HG02870 (cell line): ENCODE data around the gene TMEM14B.
"Not testable (repeated sequence)": the region's sequence is repeated elsewhere in the genome, so short reads cannot be mapped to it uniquely, and the experiment has no call there.

Experiments
- ATAC-seq: cut with Tn5 transposase; IDR thresholded peaks from one replicate; pipeline ENCODE4 v1.9.1; 2021; ENCODE audit warnings: mild to moderate bottlenecking, moderate library complexity; ENCODE audit not compliant: unreplicated experiment

The TMEM14B gene

DNA sequence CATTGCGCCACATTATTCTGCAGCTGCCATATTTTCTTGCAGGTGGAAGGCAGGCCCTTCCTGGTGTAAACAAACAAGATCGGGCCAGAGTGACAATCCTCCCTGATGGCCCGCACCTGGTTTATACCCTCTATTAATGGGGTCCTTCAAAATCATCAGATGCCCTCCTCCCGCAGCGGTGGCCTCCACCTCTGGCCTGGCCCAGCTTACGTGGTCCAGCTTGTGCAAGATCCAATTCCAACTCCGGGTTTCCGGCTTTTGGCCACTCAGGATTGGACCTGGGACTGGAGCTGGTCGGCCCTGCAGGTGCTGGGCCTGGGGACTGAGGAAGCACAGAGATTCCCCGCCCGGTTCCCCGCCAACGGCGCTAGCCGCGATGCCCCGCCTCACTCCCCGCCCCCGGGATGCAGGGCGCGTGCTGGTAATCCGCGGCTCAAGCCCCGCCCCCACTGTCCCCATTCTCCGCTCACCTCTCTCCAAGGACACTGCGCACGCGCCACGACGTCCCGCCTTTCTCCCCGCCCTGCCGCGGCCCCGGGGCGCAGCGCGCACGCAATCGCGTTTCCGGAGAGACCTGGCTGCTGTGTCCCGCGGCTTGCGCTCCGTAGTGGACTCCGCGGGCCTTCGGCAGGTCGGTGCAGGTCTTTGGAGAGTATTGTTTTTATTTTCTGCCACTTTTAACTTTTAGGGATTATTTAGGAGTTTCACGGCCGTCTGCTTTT, at the start of gene TMEM14B:
TMEM14B (plus strand) TSS at position 555 of the 722 bp plus-strand sequence. CDS start 1,441 bp downstream, outside the sequence.
- peak; percentile 95 for ATAC-seq

DNA sequence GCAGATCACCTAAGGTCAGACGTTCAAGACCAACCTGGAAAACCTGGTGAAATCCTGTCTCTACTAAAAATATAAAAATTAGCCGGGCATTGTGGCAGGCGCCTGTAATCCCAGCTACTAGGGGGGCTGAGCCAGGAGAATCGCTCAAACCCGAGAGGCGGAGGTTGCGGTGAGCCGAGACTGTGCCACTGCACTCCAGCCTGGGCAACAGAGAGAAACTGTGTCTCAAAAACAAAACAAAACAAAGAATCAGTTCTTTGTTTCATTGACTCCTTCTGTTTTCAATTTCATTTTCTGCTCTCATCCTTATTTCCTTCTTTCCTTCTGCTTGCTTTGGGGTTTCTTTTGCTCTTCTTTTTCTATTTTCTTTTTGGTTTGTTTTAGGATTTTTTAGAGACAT, 33.6 kb upstream of the TMEM14B start:
- no peak for ATAC-seq

DNA sequence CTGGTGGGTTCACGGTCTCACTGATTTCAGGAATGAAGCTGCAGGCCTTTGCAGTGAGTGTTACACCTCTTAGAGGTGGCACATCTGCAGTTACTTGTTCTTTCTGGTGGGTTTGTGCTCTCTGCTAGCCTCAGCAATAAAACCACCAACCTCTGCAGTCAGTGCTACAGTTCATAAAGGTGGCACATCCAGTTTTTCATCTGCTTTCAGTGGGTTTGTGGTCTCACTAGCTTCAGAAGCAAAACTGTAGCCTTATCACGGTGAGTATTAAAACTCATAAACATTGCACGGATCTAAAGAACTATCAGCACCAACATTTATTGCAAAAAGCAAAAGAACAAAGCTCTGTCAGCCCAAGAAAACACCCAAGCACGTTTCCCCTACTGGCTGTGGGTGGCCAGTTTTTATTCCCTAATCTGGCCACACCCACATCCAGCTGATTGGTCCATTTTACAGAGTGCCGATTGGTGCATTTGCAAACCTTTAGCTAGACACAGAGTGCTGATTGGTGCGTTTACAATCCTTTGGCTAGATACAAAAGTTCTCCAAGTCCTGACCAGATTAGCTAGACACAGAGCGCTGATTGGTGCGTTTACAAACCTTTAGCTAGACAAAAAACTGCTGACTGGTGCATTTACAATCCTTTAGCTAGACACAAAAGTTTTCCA, 28.2 kb upstream of the TMEM14B start:
- no peak for ATAC-seq

DNA sequence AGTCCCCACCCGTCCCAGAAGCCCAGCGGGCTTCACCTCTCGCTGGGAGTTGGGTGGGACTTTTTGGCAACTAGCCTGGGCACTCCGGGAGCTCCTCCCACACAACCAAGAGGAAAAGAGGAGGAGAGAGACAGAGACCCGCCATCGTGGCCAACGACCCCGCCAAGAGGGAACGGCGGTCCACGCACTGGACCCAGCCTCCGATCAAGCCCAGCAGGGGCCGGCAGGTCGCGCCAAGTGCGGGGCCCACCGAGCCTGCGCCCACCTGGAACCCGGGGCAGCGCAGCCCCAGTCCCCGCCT, 27.7 kb upstream of the TMEM14B start:
- no peak for ATAC-seq

- ATAC-seq = no peak
Measured at GRCh38 chr6:10720265-10720959, 27.2 kb upstream of the TMEM14B start.

DNA sequence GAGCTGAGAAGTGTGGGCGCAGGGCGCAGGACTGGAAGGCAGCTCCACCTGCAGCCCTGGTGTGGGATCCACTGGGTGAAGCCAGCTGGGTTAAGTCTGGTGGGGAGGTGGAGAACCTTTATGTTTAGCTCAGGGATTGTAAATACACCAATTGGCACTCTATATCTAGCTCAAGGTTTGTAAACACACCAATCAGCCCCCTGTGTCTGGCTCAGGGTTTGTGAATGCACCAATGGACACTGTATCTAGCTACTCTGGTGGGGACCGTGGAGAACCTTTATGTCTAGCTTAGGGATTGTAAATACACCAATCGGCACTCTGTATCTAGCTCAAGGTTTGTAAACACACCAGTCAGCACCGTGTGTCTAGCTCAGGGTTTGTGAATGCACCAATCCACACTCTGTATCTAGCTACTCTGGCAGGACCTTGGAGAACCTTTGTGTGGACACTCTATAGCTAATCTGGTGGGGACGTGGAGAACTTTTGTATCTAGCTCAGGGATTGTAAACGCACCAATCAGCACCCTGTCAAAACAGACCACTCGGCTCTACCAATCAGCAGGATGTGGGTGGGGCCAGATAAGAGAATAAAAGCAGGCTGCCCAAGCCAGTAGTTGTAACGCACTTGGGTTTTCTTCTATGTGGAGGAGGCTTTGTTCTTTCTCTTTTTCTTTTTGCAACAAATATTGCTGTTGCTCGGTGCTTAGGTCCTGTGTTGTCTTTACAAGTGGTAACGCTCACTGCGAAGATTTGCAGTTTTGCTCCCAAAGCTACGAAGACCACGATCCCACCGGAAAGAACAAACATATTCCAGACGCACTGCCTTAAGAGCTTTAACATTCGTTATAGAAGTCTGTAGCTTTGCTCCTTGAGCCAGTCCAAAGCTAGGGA, 26.4 kb upstream of the TMEM14B start:
- not testable (repeated sequence) for ATAC-seq

DNA sequence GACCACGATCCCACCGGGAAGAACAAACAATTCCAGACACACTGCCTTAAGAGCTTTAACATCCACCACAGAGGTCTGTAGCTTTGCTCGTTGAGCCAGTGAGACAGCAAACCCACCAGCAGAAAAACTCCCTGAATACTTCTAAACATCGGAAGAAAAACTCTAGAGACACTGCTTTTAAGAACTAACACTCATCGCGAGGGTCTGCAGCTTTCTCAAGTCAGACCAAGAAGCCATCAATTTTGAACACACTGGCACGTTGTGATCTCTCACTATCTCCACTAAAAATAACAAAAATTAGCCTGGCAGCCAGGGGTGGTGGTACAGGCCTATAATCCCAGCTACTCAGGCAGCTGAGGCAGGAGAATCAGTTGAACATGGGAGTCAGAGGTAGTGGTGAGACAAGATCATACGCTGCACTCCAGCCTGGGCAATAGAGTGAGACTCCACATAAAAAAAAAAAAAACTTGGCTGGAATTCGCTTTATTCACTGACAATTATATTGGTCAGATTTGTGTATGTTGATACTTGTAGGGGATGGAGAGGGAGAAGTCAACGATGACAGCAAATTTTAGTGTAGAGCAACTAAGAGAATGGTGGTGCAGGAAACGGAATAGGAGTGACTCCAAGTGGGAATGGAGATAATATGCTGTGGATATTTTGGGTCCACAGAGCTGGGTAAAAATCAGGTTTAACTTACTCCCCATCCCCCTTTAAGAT, 25.6 kb upstream of the TMEM14B start:
- no peak for ATAC-seq

GRCh38 chr6:10722570-10722819, 25.1 kb upstream of the TMEM14B start:
- no peak for ATAC-seq

GRCh38 chr6:10722820-10723566, 24.6 kb upstream of the TMEM14B start, which contains the start of gene TMEM14C:
Gene TMEM14C (plus strand): TSS chr6:10723070. CDS start chr6:10724614, 1,544 bp downstream.
- peak; percentile 99 for ATAC-seq

- no peak for ATAC-seq
Measured at GRCh38 chr6:10723567-10723881, 24.1 kb upstream of the TMEM14B start.

DNA sequence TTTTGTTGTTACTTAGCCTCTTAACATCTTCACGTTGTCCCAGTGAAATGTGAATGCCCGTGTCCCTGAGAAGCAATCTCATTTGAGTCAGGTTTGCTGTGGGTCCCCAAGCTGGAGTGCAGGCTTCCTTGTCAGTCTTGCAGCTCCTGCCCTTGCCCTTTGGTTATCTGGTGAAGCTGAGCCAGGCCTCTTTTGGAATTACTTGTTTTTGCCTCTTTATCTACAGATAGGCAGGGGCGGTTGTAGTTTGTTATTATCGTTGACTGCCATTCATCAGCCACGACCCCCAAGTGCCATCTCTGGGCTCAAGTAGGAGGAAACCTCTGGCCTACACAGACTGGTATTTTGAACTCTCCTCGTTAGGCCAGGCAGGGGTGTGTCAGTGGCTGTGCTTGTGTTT, 22.6 kb upstream of the TMEM14B start:
- ATAC-seq = no peak

DNA sequence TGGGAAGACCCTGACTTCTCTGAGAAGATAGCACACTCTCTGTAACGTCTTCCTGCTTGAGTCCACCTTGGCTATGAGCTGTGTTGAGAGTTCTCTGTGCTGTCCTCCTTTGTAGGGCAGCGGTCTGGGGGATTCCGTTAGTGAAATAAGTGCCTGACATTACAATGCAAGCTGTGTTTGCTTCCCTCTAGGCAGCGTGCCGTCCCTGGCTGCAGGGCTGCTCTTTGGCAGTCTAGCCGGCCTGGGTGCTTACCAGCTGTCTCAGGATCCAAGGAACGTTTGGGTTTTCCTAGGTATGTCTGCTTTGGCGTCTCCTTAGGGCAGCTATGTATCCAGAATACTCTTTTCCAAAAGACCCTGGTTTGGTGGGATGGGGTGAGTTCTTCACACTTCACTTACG, 21.9 kb upstream of the TMEM14B start:
- no peak for ATAC-seq

- ATAC-seq = no peak
Measured at GRCh38 chr6:10730254-10730653, 17.4 kb upstream of the TMEM14B start.

DNA sequence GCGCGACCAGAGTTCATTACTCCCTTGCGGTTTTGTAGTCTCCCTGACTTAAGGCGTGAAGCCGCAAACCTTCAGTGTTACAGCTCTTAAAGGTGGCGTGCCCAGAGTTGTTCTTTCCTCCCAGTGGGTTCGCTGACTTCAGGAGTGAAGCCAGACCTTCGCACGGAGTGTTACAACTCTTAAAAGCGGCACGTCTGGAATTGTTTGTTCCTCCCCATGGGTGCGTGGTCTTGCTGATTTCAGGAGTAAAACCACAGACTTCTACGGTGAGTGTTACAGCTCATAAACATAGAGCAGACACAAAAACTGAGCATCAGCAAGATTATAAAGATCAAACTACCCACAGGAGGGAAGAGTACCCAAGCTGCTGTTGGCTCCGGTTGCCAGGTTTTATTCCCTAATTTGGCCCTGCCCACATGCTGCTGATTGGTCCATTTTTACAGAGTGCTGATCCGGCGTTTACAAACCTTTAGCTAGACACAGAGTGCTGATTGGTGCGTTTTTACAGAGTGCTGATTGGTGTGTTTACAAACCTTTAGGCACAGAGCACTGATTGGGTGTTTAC, 14.4 kb upstream of the TMEM14B start:
- ATAC-seq = no peak

- no peak for ATAC-seq
Measured at GRCh38 chr6:10733863-10734262, 13.7 kb upstream of the TMEM14B start.

GRCh38 chr6:10736731-10737130, 10.9 kb upstream of the TMEM14B start:
- ATAC-seq = no peak

- ATAC-seq = no peak
Measured at GRCh38 chr6:10740061-10740460, 7.5 kb upstream of the TMEM14B start.

DNA sequence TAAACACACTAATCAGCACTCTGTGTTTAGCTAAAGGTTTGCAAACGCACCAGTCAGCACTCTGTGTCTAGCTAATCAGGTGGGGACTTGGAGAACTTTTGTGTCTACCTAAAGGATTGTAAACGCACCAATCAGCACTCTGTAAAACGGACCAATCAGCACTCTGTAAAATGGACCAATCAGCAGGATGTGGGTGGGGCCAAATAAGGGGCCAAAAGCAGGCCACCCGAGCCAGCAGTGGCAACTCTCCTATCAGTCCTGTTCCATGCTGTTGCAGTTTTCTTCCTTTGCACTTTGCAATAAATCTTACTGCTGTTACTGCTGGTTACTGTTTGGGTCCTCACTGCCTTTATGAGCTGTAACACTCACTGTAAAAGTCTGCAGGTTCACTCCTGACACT, 6.0 kb upstream of the TMEM14B start:
- not testable (repeated sequence) for ATAC-seq

DNA sequence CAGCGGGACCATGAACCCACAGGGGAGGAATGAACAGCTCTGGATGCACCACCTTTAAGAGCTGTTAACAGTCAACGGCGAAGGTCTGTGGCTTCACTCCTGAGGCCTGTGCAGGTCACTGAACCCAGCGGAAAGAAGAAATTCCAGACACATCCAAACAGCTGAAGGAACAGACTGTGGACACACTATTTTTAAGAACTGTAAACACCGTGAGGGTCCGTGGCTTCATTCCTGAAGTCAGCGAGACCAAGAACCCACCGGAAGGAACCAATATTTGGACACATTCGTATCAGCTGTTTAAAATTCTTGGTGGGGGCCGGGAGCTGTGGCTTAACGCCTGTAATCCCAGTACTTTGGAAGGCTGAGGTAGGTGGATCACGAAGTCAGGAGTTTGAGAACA, 5.4 kb upstream of the TMEM14B start:
- no peak for ATAC-seq

- no peak for ATAC-seq
Measured at GRCh38 chr6:10743515-10743914, 4.1 kb upstream of the TMEM14B start.
